ENCODE measurements around the gene OR10G2.

DNA sequence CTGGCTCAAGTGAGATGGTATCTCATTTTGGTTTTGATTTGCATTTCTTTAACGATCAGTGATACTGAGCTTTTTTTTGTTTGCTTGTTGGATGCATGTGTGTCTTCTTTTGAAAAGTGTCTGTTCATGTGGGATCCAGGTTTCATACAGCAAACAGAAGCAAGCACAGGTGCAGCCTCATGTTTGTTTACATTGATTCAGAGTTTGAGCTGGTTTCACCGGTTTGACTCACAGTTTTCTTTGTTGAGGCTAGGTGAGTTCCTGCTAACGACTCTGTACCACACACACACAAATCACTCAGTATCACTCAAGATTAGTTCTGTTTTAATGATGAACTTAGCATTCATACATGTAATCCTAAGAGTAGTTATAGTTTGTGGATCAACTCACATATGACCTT lies 3.7 kb downstream of the OR10G2 start:
- TF ChIP-seq, protein P1, sequence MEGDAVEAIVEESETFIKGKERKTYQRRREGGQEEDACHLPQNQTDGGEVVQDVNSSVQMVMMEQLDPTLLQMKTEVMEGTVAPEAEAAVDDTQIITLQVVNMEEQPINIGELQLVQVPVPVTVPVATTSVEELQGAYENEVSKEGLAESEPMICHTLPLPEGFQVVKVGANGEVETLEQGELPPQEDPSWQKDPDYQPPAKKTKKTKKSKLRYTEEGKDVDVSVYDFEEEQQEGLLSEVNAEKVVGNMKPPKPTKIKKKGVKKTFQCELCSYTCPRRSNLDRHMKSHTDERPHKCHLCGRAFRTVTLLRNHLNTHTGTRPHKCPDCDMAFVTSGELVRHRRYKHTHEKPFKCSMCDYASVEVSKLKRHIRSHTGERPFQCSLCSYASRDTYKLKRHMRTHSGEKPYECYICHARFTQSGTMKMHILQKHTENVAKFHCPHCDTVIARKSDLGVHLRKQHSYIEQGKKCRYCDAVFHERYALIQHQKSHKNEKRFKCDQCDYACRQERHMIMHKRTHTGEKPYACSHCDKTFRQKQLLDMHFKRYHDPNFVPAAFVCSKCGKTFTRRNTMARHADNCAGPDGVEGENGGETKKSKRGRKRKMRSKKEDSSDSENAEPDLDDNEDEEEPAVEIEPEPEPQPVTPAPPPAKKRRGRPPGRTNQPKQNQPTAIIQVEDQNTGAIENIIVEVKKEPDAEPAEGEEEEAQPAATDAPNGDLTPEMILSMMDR (IDR thresholded peaks at IDR 0.05): no peak
- TF ChIP-seq POLR2A (IDR thresholded peaks at IDR 0.05): no peak

Measured in uterus (tissue), 2 donors.